HG02759 (cell line): Measurements from ENCODE around the gene FSHB.
"Not testable (repeated sequence)": the region's sequence is repeated elsewhere in the genome, so short reads cannot be mapped to it uniquely, and the experiment has no call there.

ENCODE experiments used
- ATAC-seq: cut with Tn5 transposase; IDR thresholded peaks from one replicate; pipeline ENCODE4 v1.9.1; 2021; ENCODE audit warnings: mild to moderate bottlenecking, moderate library complexity; ENCODE audit not compliant: unreplicated experiment

Gene FSHB

DNA sequence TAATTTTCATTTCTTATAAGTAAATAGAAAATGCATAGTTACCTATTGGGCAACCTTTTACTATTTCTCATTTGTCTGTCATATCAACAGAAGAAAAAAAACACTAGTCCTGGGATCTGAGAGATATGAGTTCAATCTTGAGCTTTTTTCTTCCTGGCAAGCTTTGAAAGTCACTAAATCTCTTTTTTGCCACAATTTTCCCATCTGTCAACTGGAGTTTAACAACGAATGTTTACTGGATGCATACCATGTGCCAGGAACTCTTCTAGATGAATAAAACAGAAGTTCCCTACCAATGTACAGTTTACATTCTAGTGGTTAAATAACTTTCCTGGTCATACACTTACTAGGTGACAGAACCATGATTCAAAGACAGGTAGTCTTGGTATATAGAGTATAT lies 31.0 kb downstream of the FSHB start:
- no peak for ATAC-seq

DNA sequence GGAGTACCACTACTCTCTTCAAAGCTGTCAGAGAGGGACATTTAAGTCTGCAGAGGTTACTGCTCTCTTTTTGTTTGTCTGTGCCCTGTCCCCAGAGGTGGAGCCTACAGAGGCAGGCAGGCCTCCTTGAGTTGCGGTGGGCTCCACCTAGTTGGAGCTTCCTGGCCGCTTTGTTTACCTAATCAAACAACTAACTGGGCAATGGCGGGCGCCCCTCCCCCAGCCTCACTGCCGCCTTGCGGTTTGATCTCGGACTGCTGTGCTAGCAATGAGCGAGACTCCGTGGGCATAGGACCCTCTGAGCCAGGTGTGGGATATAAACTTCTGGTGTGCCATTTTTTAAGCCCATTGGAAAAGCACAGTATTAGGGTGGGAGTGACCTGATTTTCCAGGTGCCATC lies 37.8 kb downstream of the FSHB start:
- ATAC-seq, result not testable (repeated sequence)

GRCh38 chr11:30270671-30271070 lies 39.9 kb downstream of the FSHB start:
- ATAC-seq, result no peak

DNA sequence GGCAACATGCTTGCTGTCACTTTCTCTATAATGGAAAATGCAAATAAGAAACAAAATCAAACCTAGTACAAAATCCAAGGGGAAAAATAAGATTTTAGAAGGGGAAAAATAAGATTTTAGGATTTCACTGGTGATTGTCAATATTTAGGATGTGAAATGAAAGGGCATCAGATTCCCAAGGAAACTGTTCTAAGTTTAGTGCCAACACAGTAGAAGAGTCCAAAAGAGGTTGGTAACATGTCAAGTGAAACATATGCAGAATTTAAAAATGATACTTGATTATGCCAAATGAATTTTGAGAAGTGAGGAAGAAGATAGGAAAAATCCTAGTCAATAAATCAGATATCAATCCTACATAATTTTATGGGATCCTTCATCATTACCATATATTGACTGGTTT lies 46.4 kb downstream of the FSHB start:
- no peak for ATAC-seq

DNA sequence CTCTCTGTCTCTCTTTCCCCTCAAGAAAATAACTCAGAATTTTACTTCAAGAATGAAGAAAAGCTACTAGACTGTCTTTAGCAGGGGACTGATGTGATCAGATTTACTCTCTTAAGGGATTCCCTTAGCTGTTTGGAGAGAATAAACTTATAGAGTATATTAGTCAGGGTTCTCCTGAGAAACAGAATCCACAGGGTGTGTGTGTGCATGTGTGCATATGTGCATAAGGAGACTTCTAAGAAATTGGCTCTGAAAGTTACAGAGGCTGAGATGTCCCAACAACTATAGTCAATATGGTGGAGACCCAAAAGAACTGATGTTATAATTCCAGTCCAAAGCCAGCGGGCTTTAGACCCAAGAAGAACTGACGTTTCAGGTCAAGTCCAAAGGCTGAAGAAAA lies 49.0 kb downstream of the FSHB start:
- ATAC-seq, result no peak

DNA sequence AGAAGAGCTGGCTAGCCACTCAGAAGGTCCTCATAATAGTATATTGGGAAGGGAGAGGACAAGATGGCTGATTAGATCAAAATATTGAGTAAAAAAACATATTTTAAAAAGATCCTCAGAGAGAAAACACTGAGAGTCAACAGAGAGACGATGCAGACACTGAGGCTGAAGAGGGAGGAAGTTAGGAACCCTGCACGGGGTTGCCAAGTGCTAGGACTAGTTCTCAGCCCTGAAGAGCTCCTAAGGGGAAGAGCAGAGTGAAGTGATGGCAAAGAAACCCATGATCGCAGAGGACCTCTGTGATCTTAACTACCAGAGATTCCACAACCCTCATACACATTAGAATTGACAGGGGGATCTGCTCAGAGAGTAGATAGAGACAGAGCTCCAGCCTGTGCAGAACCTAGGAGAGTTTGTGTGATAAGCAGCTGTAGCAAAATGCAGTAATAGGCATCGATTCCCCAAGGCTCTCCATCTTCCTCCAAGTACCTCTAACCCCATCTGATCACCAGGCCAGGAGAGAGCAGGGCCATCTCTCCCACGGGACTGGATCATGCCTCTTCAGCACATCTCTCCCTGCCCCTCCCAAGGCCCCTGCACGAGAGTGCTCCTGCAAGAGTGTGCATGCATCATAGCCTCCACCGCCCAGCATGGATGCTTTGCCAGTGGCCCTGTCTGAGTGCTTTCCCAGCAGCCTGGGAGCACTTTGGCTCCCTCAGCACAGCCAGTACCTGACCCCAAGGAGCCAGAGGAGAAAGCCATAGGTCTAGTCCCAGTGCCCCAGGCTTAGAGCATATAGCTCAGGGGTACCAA lies 50.9 kb downstream of the FSHB start:
- ATAC-seq, result peak; percentile 30

GRCh38 chr11:30282289-30282631 lies 51.4 kb downstream of the FSHB start:
- ATAC-seq, result peak; percentile 84
